Colonic mucosa (tissue), 4 donors: ENCODE results near the gene GRAP. TPM values are rescaled to one million over a fixed set of nuclear protein-coding genes. Genes with fewer than 3 reads are reported as not detected.
"Not testable (repeated sequence)": the region's sequence is repeated elsewhere in the genome, so short reads cannot be mapped to it uniquely, and the experiment has no call there.

Experiments
- DNase-seq: peaks from one replicate; pipeline ENCODE4 v3.0.0-alpha.2; 2020
- H3K27ac ChIP-seq: fragments of 200-600 bp; one replicate; pipeline ENCODE4 v1.8.0; 2021
- H3K27me3 ChIP-seq: fragments of 200-600 bp; one replicate; pipeline ENCODE4 v1.8.0; 2021
- H3K36me3 ChIP-seq: fragments of 200-600 bp; one replicate; pipeline ENCODE4 v1.8.0; 2021
- H3K4me1 ChIP-seq: fragments of 200-600 bp; one replicate; pipeline ENCODE4 v1.8.0; 2021; ENCODE audit warnings: mild to moderate bottlenecking
- H3K4me3 ChIP-seq: fragments of 200-600 bp; one replicate; pipeline ENCODE4 v1.8.0; 2021
- H3K9ac ChIP-seq, 2 donors: one replicate each; pipeline ENCODE4 v1.7.0; 2013; ENCODE audit warnings: control low read depth in 2 of 2, low read depth in 2 of 2, low read length in 2 of 2
- H3K9me3 ChIP-seq: fragments of 200-600 bp; one replicate; pipeline ENCODE4 v1.8.0; 2021
- intact Hi-C: fragments of 100-400 bp; cut with DNase I; formaldehyde crosslinking; loops from one replicate; pipeline ENCODE4 v1.14.1; 2022
- total RNA-seq, 2 donors: library from RNA; stranded (reverse); fragmentation: NEBNext Ultra II Directional in 1 of 2; extraction: Animal tissue kit (Norgen Biotek cat#: 25700) in 1 of 2; gene quantifications; one replicate each; pipeline ENCODE4 v1.2.1, GENCODE V29; 2021
- TF ChIP-seq, protein P1 (sequence below): fragments of 200-600 bp; IDR thresholded peaks from one replicate; pipeline ENCODE4 v1.8.0; 2022; ENCODE audit warnings: antibody characterized with exemption, mild to moderate bottlenecking
- donor health status: healthy.
- donor health status: DM: no; HTN: no; CAD: no.
- donor health status: DM: no; HTN: no; CAD: no.

The GRAP gene
- total RNA-seq, 2 donors from 2014 or later = 0.93 to 1.1 TPM

GRCh38 chr17:19032377-19032988 lies 14.3 kb downstream of the GRAP start:
- H3K27me3 ChIP-seq, H3K9me3 ChIP-seq, intact Hi-C loops, H3K4me1 ChIP-seq, H3K9ac ChIP-seq, H3K4me3 ChIP-seq, H3K27ac ChIP-seq, DNase-seq, H3K36me3 ChIP-seq: not testable (repeated sequence)

GRCh38 chr17:19031729-19032128 lies 15.0 kb downstream of the GRAP start:
- H3K4me1 ChIP-seq, H3K36me3 ChIP-seq, intact Hi-C loops, H3K27ac ChIP-seq, H3K4me3 ChIP-seq, H3K9me3 ChIP-seq, H3K9ac ChIP-seq, H3K27me3 ChIP-seq: not testable (repeated sequence)
- peak; percentile 87 for DNase-seq
- TF ChIP-seq, protein P1, sequence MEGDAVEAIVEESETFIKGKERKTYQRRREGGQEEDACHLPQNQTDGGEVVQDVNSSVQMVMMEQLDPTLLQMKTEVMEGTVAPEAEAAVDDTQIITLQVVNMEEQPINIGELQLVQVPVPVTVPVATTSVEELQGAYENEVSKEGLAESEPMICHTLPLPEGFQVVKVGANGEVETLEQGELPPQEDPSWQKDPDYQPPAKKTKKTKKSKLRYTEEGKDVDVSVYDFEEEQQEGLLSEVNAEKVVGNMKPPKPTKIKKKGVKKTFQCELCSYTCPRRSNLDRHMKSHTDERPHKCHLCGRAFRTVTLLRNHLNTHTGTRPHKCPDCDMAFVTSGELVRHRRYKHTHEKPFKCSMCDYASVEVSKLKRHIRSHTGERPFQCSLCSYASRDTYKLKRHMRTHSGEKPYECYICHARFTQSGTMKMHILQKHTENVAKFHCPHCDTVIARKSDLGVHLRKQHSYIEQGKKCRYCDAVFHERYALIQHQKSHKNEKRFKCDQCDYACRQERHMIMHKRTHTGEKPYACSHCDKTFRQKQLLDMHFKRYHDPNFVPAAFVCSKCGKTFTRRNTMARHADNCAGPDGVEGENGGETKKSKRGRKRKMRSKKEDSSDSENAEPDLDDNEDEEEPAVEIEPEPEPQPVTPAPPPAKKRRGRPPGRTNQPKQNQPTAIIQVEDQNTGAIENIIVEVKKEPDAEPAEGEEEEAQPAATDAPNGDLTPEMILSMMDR = peak; percentile 19

- H3K4me1 ChIP-seq = not testable (repeated sequence)
Measured at GRCh38 chr17:19030771-19031449, 15.8 kb downstream of the GRAP start.

DNA sequence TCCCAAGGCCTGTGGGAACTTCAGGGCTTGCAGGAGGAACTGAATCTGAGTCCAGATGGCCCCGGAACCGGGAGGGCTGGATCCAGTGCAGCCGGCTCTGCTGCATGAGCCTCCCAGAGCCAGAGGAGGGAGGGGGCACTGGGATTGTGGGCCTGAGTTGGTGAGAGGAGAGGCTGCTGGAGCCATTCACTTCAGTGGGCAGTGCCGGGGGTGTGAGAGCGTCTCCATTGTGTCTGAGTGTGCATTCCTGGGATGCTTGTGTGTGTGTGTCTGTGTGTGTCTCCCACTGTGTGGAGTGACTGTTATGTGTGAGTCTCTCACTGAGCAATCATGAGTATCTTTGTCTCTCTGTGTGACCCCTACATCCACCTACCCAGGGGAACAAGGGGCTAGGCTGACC lies 17.0 kb downstream of the GRAP start:
- H3K27ac ChIP-seq, H3K9ac ChIP-seq, DNase-seq, H3K4me3 ChIP-seq, H3K4me1 ChIP-seq, H3K27me3 ChIP-seq, H3K36me3 ChIP-seq, H3K9me3 ChIP-seq: not testable (repeated sequence)
- intact Hi-C loops = loop anchor here (10.0 kb wide), 1 partner anchor 65 kb away; no protein-coding TSS in a partner anchor

More at GRCh38 chr17:19030771-19031449, 15.8 kb downstream of the GRAP start:
- H3K9ac ChIP-seq, DNase-seq, H3K9me3 ChIP-seq, H3K36me3 ChIP-seq, H3K27me3 ChIP-seq, intact Hi-C loops, H3K4me3 ChIP-seq, H3K27ac ChIP-seq: not testable (repeated sequence)

DNA sequence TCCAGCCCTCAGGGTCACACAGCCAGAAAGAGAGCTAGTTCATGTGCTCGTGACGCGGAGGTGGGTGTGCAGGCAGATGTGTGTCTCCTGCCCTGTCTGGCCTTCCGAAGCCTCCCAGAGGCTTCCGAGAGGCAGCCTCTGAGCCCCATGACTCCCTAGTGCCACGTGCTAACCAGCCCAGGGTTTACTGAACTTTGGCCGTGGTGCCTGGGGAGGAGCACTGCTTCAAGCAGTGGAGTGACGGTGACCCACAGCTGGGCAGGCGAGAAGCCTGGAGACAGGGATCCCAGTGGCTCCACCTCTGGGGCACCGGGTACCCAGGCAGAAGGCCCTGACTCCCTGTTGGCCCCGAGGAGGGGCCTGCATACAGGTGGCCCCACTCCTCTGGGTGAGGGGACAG lies 18.1 kb downstream of the GRAP start:
- not testable (repeated sequence) for H3K4me3 ChIP-seq, H3K27me3 ChIP-seq, DNase-seq, H3K9me3 ChIP-seq, H3K36me3 ChIP-seq, H3K27ac ChIP-seq, H3K9ac ChIP-seq, H3K4me1 ChIP-seq
- intact Hi-C loops = loop anchor here (10.0 kb wide), 1 partner anchor 64 kb away; no protein-coding TSS in a partner anchor

DNA sequence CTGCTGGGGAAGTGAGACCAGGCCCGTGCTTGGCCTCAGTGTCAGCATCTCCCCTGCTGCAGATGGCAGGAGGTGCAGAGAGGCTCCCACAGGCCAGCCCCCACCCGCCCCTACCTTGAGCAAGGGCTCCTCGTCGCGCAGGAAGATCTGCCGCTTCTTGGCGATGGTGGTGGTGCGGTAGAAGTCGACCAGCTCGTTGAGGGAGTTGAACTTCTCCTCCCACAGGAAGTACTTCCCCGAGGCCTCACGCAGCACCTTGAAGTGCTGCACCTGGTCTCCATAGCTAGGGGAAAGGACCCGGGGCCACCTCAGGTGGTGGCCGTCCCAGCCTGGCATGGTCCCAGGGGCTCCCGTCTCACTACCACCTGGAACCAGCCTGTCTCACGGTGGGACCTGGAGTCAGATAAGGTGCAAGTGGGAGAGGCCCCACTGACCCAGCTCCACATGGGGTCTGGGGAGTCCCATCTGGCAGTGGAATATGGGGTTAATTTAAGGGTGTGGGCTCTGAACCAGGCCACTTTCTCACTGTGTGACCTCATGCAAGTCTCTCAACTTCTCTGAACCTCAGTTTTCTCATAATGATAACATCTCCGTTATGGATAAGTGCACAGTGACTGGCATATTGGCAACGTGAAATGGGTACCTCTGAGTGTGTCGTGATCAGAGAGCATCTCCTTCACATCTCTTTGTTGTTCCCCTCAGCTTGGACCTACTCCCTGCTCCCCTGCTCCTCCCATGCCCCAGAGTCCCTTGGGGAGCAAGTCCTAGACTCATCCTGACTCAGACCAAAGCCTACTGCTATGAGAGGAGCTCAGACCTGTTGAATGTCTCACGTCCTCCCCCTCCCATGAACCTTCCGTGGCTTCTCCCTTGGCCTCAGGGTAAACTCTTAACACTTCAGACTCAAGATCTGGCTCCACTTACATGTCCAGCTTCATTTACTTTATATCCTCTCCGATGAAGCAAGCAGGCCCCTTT lies 22.4 kb downstream of the GRAP start:
- H3K9me3 ChIP-seq = no peaks in the 10 kb centered on the region
- no peaks in the 10 kb centered on the region for H3K4me1 ChIP-seq
- DNase-seq = no peak
- TF ChIP-seq, protein P1 = no peak
- H3K27me3 ChIP-seq = no peaks in the 10 kb centered on the region
- H3K36me3 ChIP-seq = no peaks in the 10 kb centered on the region
- H3K9ac ChIP-seq = no peak overlapping the region
- intact Hi-C loops = loop anchor here (10.0 kb wide), 1 partner anchor 60 kb away; no protein-coding TSS in a partner anchor
- no peak overlapping the region for H3K27ac ChIP-seq
- no peak overlapping the region for H3K4me3 ChIP-seq

DNA sequence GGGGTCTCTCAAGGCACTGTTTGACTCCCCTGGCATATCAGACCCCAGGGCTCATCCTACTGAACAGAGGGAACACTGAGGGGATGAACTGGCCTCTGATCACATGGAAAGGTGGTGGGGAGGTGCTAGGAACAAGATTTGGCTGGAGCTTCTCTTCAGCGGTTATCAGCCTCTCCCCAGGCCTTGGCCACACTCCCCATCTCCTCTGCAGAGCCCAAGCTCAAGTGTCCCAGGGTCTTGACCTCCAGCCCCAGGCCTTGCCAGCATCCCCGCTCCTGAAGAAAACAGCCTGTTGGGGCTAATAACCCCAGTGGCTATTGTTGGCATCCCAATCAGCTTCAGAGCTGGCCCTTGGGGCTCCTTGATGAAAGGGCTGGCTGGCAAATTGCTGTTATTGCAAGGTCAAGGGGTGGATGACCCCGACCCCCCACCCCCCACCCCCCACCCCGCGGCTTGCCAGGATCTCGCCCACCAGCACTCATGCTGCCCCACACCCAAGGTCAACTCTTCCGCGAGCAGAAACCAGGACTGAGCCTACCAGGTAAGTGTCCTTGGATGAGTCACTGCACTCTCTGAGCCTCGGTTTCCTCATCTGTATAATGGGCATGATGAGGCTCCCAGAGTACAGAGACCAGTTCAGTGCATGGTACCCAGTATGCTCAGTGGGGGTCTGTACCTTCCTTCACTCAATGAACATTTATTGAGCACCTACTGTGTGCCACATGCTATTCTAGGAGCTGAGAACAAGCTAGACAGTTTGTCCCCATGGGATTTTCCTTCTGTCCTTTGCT lies 23.4 kb downstream of the GRAP start:
- no peak for DNase-seq
- TF ChIP-seq, protein P1 = no peak
- H3K9ac ChIP-seq = no peak overlapping the region
- no peaks in the 10 kb centered on the region for H3K36me3 ChIP-seq
- H3K4me3 ChIP-seq = no peak overlapping the region
- H3K9me3 ChIP-seq = no peaks in the 10 kb centered on the region
- no peak overlapping the region for H3K27ac ChIP-seq
- H3K27me3 ChIP-seq = no peaks in the 10 kb centered on the region
- no peaks in the 10 kb centered on the region for H3K4me1 ChIP-seq
- intact Hi-C loops = loop anchor here (10.0 kb wide), 1 partner anchor 59 kb away; no protein-coding TSS in a partner anchor
